SK-N-SH (cell line): ENCODE results near the gene TSSK2.

Experiments used
- CHD2 ChIP-seq: fragments of 150-350 bp; IDR thresholded peaks from 2 replicates; pipeline ENCODE4 v1.6.1; 2018; ENCODE audit warnings: low read length; ENCODE audit not compliant: partially characterized antibody
- CTCF ChIP-seq: fragments of 200-600 bp; sonication (generic); IDR thresholded peaks from 2 replicates; pipeline ENCODE4 v1.6.1; 2017; ENCODE audit warnings: antibody characterized with exemption, mild to moderate bottlenecking, moderate library complexity
- EZH2phosphoT487 ChIP-seq: fragments of 200-600 bp; sonication (generic); IDR thresholded peaks from 2 replicates; pipeline ENCODE4 v1.6.1; 2017; ENCODE audit warnings: low read depth, mixed run types, mild to moderate bottlenecking, antibody characterized with exemption, moderate library complexity, borderline replicate concordance
- FOXM1 ChIP-seq: IDR thresholded peaks from 2 replicates; pipeline ENCODE4 v1.4.0; 2012; ENCODE audit warnings: low read depth, mild to moderate bottlenecking
- JUND ChIP-seq: IDR thresholded peaks from 2 replicates; pipeline ENCODE4 v1.4.0; 2012
- POLR2AphosphoS5 ChIP-seq: IDR thresholded peaks from 2 replicates; pipeline ENCODE4 v1.6.1; 2012; ENCODE audit warnings: low read depth, low read length
- RAD21 ChIP-seq: IDR thresholded peaks from 2 replicates; pipeline ENCODE4 v1.6.1; 2012; ENCODE audit warnings: mild to moderate bottlenecking, low read length
- REST ChIP-seq: IDR thresholded peaks from 2 replicates; pipeline ENCODE4 v1.6.1; 2012; ENCODE audit warnings: mild to moderate bottlenecking, low read depth, low read length, moderate library complexity
- SIN3A ChIP-seq: IDR thresholded peaks from 2 replicates; pipeline ENCODE4 v1.6.1; 2012; ENCODE audit warnings: low read depth, mild to moderate bottlenecking, low read length, moderate library complexity, borderline replicate concordance
- TAF1 ChIP-seq: IDR thresholded peaks from 2 replicates; pipeline ENCODE4 v1.6.1; 2012; ENCODE audit warnings: low read depth, mild to moderate bottlenecking, low read length, moderate library complexity, borderline replicate concordance

GRCh38 chr22:19164425-19164824 is 33.3 kb downstream of the TSSK2 start:
- TF ChIP-seq REST (no peak), CTCF (no peak), RAD21 (no peak), SIN3A (no peak), JUND (no peak), POLR2AphosphoS5 (no peak), TAF1 (no peak), EZH2phosphoT487 (no peak), FOXM1 (no peak), CHD2 (no peak)
